Caco-2 (cell line): ENCODE results near the gene LRRC26. TPM values are rescaled to one million over a fixed set of nuclear protein-coding genes. Genes with fewer than 3 reads are reported as not detected.

Experiments
- BruUV-seq: library from RNA; stranded (reverse); fragments of 400-500 nt; replicated peaks from 2 replicates; lab custom pipeline; 2021; lab: Mats Ljungman, UMichigan
- CTCF ChIA-PET: fragments of 300-600 bp; sonication (Branson Sonifier 250); formaldehyde crosslinking; loops from one replicate; lab custom pipeline; 2022; ENCODE audit warnings: antibody characterized with exemption; lab: Charles Lee
- POLR2A ChIA-PET: fragments of 300-600 bp; sonication (Branson Sonifier 250); formaldehyde crosslinking; loops from one replicate; lab custom pipeline; 2022; ENCODE audit warnings: antibody characterized with exemption; lab: Charles Lee
- DNase-seq, 2 experiments: peaks; one replicate each; pipeline versions ENCODE4 v3.0.0 to v3.0.0-alpha.2; 2020 to 2022
- H3K27me3 ChIP-seq: replicated peaks from 2 replicates; pipeline ENCODE4 v1.6.0; 2011; ENCODE audit warnings: low read length; ENCODE audit not compliant: control insufficient read depth, insufficient read depth
- H3K36me3 ChIP-seq: 2 replicates; pipeline ENCODE4 v1.5.1; 2011; ENCODE audit warnings: low read length; ENCODE audit not compliant: control insufficient read depth, insufficient read depth
- H3K4me1 ChIP-seq: fragments of 250-450 bp; sonication (Bioruptor Pico); 2 replicates; pipeline ENCODE4 v1.5.1; 2020; ENCODE audit warnings: mild to moderate bottlenecking
- H3K4me3 ChIP-seq: 2 replicates; pipeline ENCODE4 v1.5.1; 2011; ENCODE audit warnings: low read depth, mild to moderate bottlenecking, control low read depth, low read length
- H3K9me3 ChIP-seq: fragments of 250-450 bp; sonication (Bioruptor Pico); 2 replicates; pipeline ENCODE4 v1.5.1; 2020; ENCODE audit warnings: mild to moderate bottlenecking, moderate library complexity
- H3K27ac Mint-ChIP-seq: one replicate; pipeline ENCODE4 v1.8.0; 2022; ENCODE audit warnings: mixed read lengths; ENCODE audit not compliant: unreplicated experiment
- H3K27me3 Mint-ChIP-seq: one replicate; pipeline ENCODE4 v1.8.0; 2022; ENCODE audit warnings: mixed read lengths; ENCODE audit not compliant: insufficient read depth, unreplicated experiment
- H3K36me3 Mint-ChIP-seq: one replicate; pipeline ENCODE4 v1.8.0; 2022; ENCODE audit warnings: mild to moderate bottlenecking, mixed read lengths; ENCODE audit not compliant: insufficient read depth, unreplicated experiment
- H3K4me1 Mint-ChIP-seq: one replicate; pipeline ENCODE4 v1.8.0; 2022; ENCODE audit warnings: low read depth, mixed read lengths; ENCODE audit not compliant: unreplicated experiment
- H3K4me3 Mint-ChIP-seq: one replicate; pipeline ENCODE4 v1.8.0; 2022; ENCODE audit warnings: mild to moderate bottlenecking, moderate library complexity, mixed read lengths; ENCODE audit not compliant: unreplicated experiment
- H3K9me3 Mint-ChIP-seq: one replicate; pipeline ENCODE4 v1.8.0; 2022; ENCODE audit warnings: mixed read lengths; ENCODE audit not compliant: unreplicated experiment
- CTCF ChIP-seq, 2 experiments: fragments of 200-600 bp in 1 of 2; IDR thresholded peaks; 1 replicate in 1 of 2; 2 replicates in 1 of 2; pipeline versions ENCODE4 v1.5.1 to v1.8.0; 2011 to 2022; ENCODE audit warnings: antibody characterized with exemption in 1 of 2, control low read depth in 1 of 2, inconsistent platforms in 1 of 2, low read depth in 1 of 2, low read length in 1 of 2, mild to moderate bottlenecking in 1 of 2, moderate library complexity in 1 of 2; ENCODE audit not compliant: insufficient read depth in 1 of 2, severe bottlenecking in 1 of 2, unreplicated experiment in 1 of 2
- intact Hi-C: fragments of 100-400 bp; cut with micrococcal nuclease; formaldehyde crosslinking; loops from one replicate; pipeline ENCODE4 v1.10.0; 2022; ENCODE audit not compliant: unreplicated experiment
- total RNA-seq: library from RNA; stranded (reverse); gene quantifications from 2 replicates; pipeline ENCODE4 v1.2.3, GENCODE V29; 2022

The LRRC26 gene
- total RNA-seq, 1 experiment from 2014 or later = 2.9 TPM

GRCh38 chr9:137146527-137146918 is 23.3 kb downstream of the LRRC26 start:
- no peaks in the 10 kb centered on the region for H3K27me3 ChIP-seq
- no TSS peak for BruUV-seq
- TF ChIP-seq CTCF (IDR thresholded peaks at IDR 0.05; ENCODE audit: insufficient read depth in 1 of 2, low read depth in 1 of 2, low read length in 1 of 2, severe bottlenecking in 1 of 2, unreplicated experiment in 1 of 2) = no peak
- no peaks in the 10 kb centered on the region for H3K4me1 Mint-ChIP-seq
- H3K27ac Mint-ChIP-seq = no peak overlapping the region
- H3K4me3 ChIP-seq = no peak overlapping the region
- no peaks in the 10 kb centered on the region for H3K36me3 ChIP-seq
- H3K9me3 ChIP-seq = no peaks in the 10 kb centered on the region
- no peak overlapping the region for H3K4me3 Mint-ChIP-seq
- H3K27me3 Mint-ChIP-seq = peaks cover 13% of the 10 kb centered on the region
- no peak for DNase-seq
- ChIA-PET CTCF (no interaction called here), POLR2A (no interaction called here)
- H3K4me1 ChIP-seq = no peaks in the 10 kb centered on the region
- H3K36me3 Mint-ChIP-seq = peaks cover 13% of the 10 kb centered on the region
- intact Hi-C loops = no loop called here
- no peaks in the 10 kb centered on the region for H3K9me3 Mint-ChIP-seq

GRCh38 chr9:137145731-137146526 is 23.9 kb downstream of the LRRC26 start:
- H3K27me3 Mint-ChIP-seq = peaks cover 13% of the 10 kb centered on the region
- H3K27ac Mint-ChIP-seq = no peak overlapping the region
- H3K4me3 ChIP-seq = no peak overlapping the region
- no peak overlapping the region for H3K4me3 Mint-ChIP-seq
- DNase-seq = no peak
- peaks cover 7% of the 10 kb centered on the region for H3K36me3 Mint-ChIP-seq
- no peaks in the 10 kb centered on the region for H3K9me3 ChIP-seq
- BruUV-seq = no TSS peak
- no peaks in the 10 kb centered on the region for H3K4me1 ChIP-seq
- no peak for TF ChIP-seq CTCF (IDR thresholded peaks at IDR 0.05; ENCODE audit: insufficient read depth in 1 of 2, low read depth in 1 of 2, low read length in 1 of 2, severe bottlenecking in 1 of 2, unreplicated experiment in 1 of 2)
- H3K36me3 ChIP-seq = no peaks in the 10 kb centered on the region
- ChIA-PET POLR2A (no interaction called here), CTCF (interaction anchor here (0.5 kb wide), 1 partner anchor 78 kb away, joined by 5 read pairs; no protein-coding TSS in a partner anchor)
- intact Hi-C loops = no loop called here
- H3K9me3 Mint-ChIP-seq = no peaks in the 10 kb centered on the region
- H3K4me1 Mint-ChIP-seq = no peaks in the 10 kb centered on the region
- no peaks in the 10 kb centered on the region for H3K27me3 ChIP-seq

GRCh38 chr9:137143459-137143858 is 26.4 kb downstream of the LRRC26 start:
- no peak for TF ChIP-seq CTCF (IDR thresholded peaks at IDR 0.05; ENCODE audit: insufficient read depth in 1 of 2, low read depth in 1 of 2, low read length in 1 of 2, severe bottlenecking in 1 of 2, unreplicated experiment in 1 of 2)
- Mint-ChIP-seq H3K4me1 (no peaks in the 10 kb centered on the region), H3K9me3 (no peaks in the 10 kb centered on the region), H3K27me3 (peaks cover 13% of the 10 kb centered on the region), H3K27ac (no peak overlapping the region), H3K36me3 (no peaks in the 10 kb centered on the region), H3K4me3 (no peak overlapping the region)
- Histone ChIP-seq H3K36me3 (no peaks in the 10 kb centered on the region), H3K9me3 (no peaks in the 10 kb centered on the region), H3K27me3 (no peaks in the 10 kb centered on the region), H3K4me1 (peaks cover 5% of the 10 kb centered on the region; the same call in 1 of the 2 replicates), H3K4me3 (no peak overlapping the region)
- BruUV-seq = no TSS peak
- ChIA-PET POLR2A (no interaction called here), CTCF (no interaction called here)
- intact Hi-C loops = loop anchor here (5.0 kb wide), 1 partner anchor 501 kb away; no protein-coding TSS in a partner anchor
- DNase-seq = no peak
